ENCODE results near the gene EFHD2. TPM values are rescaled to one million over a fixed set of nuclear protein-coding genes. Genes with fewer than 3 reads are reported as not detected.
"Not testable (repeated sequence)": the region's sequence is repeated elsewhere in the genome, so short reads cannot be mapped to it uniquely, and the experiment has no call there.

The EFHD2 gene
- total RNA-seq, 2 experiments from 2014 or later = 66.8 to 67.5 TPM

DNA sequence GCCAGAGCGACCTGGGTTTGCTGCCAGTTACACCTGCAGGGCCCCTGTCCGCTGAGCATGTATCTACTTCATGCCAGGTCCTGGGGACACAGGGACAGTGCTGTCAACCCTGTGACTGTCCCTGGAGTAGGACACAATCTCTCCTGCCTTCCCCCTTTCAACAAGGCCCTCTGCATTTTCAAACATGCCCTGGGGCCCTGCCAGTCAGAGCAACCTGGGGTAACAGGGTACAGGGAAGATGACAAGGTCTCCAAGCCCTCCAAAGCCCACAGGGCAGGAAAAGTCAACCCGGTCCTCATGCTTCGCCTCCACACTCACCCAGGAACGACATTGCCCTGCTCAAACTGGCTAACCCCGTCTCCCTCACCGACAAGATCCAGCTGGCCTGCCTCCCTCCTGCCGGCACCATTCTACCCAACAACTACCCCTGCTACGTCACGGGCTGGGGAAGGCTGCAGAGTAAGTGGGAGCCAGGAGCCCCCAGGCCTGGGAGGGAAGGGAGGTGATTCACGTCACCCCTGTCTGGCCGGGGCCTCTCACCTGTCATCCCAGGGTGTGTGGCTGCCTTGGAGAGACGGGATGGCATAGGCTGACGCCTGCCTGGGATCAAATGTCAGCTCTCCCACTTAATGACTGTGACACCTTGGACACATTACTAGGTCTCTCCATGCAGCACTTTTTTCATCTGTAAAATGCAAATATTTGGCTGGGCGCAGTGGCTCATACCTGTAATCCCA, 53.5 kb downstream of the EFHD2 start:
- POLR2A ChIA-PET, CTCF ChIA-PET: not testable (repeated sequence)

GRCh38 chr1:15463926-15464322, 54.2 kb downstream of the EFHD2 start:
- POLR2A ChIA-PET, CTCF ChIA-PET: not testable (repeated sequence)

DNA sequence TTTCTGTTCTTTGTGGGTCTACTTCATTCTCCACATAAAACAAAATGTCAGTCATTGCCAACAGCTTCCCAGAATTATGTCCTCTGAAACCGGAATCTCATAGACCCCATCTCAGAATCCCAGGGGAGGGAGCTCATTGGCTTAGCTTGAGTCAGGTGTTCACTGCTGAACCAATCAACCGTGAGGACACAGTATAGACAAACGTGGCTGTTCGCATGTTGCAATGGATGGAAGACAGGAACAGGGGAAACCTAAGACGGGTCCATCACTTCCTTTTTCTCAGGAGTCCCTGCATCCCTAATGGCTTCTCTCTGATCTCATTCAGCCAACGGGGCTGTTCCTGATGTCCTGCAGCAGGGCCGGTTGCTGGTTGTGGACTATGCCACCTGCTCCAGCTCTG, 56.0 kb downstream of the EFHD2 start:
- ChIA-PET CTCF (no interaction called here), POLR2A (no interaction called here)

GRCh38 chr1:15466955-15467625, 57.4 kb downstream of the EFHD2 start:
- CTCF ChIA-PET, POLR2A ChIA-PET: not testable (repeated sequence)

GRCh38 chr1:15468145-15468544, 58.5 kb downstream of the EFHD2 start:
- CTCF ChIA-PET = interaction anchor here (0.5 kb wide), 1 partner anchor 227 kb away, joined by 3 read pairs; no protein-coding TSS in a partner anchor
- POLR2A ChIA-PET = no interaction called here

DNA sequence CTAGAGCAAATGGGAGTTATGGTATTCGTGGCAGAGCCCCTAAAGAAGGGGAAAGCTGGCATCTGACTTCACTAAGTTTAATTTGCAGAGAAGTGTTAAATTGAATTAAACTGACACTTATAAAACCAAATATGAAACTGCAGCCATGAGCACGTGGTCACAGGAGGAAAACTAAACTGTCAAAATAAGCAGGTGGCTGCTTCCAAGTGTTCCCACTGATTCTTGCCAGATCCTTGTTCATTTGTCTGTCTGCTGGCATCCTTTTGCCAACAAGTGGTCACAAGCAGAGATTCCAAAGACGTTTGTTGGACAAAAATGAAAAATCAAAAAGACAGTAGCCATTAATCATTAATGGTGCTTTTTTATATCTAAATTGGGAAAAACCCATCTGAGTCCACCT, 59.7 kb downstream of the EFHD2 start:
- ChIA-PET CTCF (interaction anchor here (0.6 kb wide), 1 partner anchor 141 kb away, joined by 3 read pairs; no protein-coding TSS in a partner anchor), POLR2A (no interaction called here)

- POLR2A ChIA-PET, CTCF ChIA-PET: not testable (repeated sequence)
Measured at GRCh38 chr1:15469821-15470448, 60.2 kb downstream of the EFHD2 start.

GRCh38 chr1:15471067-15471466, 61.4 kb downstream of the EFHD2 start:
- CTCF ChIA-PET, POLR2A ChIA-PET: not testable (repeated sequence)

- POLR2A ChIA-PET = not testable (repeated sequence)
- CTCF ChIA-PET = interaction anchor here (0.7 kb wide), 1 partner anchor 22 kb away, joined by 3 read pairs; no protein-coding TSS in a partner anchor
Measured at GRCh38 chr1:15471723-15472122, 62.0 kb downstream of the EFHD2 start.

GRCh38 chr1:15472587-15472986, 62.9 kb downstream of the EFHD2 start:
- CTCF ChIA-PET = no interaction called here
- POLR2A ChIA-PET = no interaction called here

GRCh38 chr1:15475752-15476314, 66.1 kb downstream of the EFHD2 start, which contains the start of gene CELA2B:
Gene CELA2B (plus strand): TSS chr1:15476104. CDS start chr1:15476126, 22 bp downstream.
- CTCF ChIA-PET = no interaction called here

GRCh38 chr1:15476927-15477326, 67.2 kb downstream of the EFHD2 start:
- ChIA-PET POLR2A (no interaction called here), CTCF (no interaction called here)

More at GRCh38 chr1:15475752-15476314, 66.1 kb downstream of the EFHD2 start, which contains the start of gene CELA2B:
- POLR2A ChIA-PET = no interaction called here

- ChIA-PET POLR2A (no interaction called here), CTCF (no interaction called here)
Measured at GRCh38 chr1:15477646-15478212, 68.0 kb downstream of the EFHD2 start.

Other genes with a start within 250 kb of the EFHD2 start
- under 1 TPM in 1 of 2 experiments, not detected in 1; 0.38 TPM for gene FHAD1, start 162.7 kb upstream of the EFHD2 start, total RNA-seq
- gene CTRC, start 28.6 kb downstream of the EFHD2 start, total RNA-seq = not detected
- gene CELA2A, start 46.8 kb downstream of the EFHD2 start, total RNA-seq = not detected
- not detected for gene CELA2B, start 66.2 kb downstream of the EFHD2 start, total RNA-seq
- 1 to 10 TPM; 8.3 to 9.2 TPM for gene CASP9, start 114.3 kb downstream of the EFHD2 start, total RNA-seq
- 10 to 100 TPM; 17.1 to 17.4 TPM for gene DNAJC16, start 117.0 kb downstream of the EFHD2 start, total RNA-seq
- gene AGMAT, start 175.2 kb downstream of the EFHD2 start, total RNA-seq = 10 to 100 TPM; 19.6 to 20.3 TPM
- gene DDI2, start 207.6 kb downstream of the EFHD2 start, total RNA-seq = 10 to 100 TPM; 45.2 to 47.1 TPM

All from activated CD8-positive, alpha-beta memory T cell treated with anti-CD3 and anti-CD28 coated beads for 36 hours (primary cell).